Mucosa of descending colon (tissue), 3 donors: ENCODE measurements around the gene NLGN4X. TPM values are rescaled to one million over a fixed set of nuclear protein-coding genes. Genes with fewer than 3 reads are reported as not detected.

Experiments
- ATAC-seq: fragments of 200-7000 bp; cut with Tn5 transposase; one replicate; pipeline ENCODE4 v1.9.1; 2020; ENCODE audit warnings: mild to moderate bottlenecking, moderate library complexity
- DNase-seq, 3 donors: peaks; one replicate each; pipeline ENCODE4 v3.0.0-alpha.2; 2020
- H3K36me3 ChIP-seq: fragments of 200-600 bp; one replicate; pipeline ENCODE4 v1.8.0; 2021; ENCODE audit warnings: low read depth, mild to moderate bottlenecking
- H3K4me1 ChIP-seq: fragments of 200-600 bp; one replicate; pipeline ENCODE4 v1.8.0; 2021; ENCODE audit warnings: low read depth, mild to moderate bottlenecking
- H3K4me3 ChIP-seq: fragments of 200-600 bp; one replicate; pipeline ENCODE4 v1.8.0; 2021; ENCODE audit warnings: mild to moderate bottlenecking
- H3K9me3 ChIP-seq: fragments of 200-600 bp; one replicate; pipeline ENCODE4 v1.8.0; 2021; ENCODE audit warnings: mild to moderate bottlenecking
- CTCF ChIP-seq: fragments of 200-600 bp; IDR thresholded peaks from one replicate; pipeline ENCODE4 v1.8.0; 2022; ENCODE audit warnings: antibody characterized with exemption, mild to moderate bottlenecking
- intact Hi-C, 2 donors: fragments of 100-400 bp; cut with DNase I in 1 of 2; cut with micrococcal nuclease in 1 of 2; formaldehyde crosslinking; loops; one replicate each; pipeline versions ENCODE4 v1.11.0 to v1.11.1; 2022; cut with DNase I, micrococcal nuclease
- total RNA-seq, 3 donors: library from RNA; stranded (reverse); fragmentation: NEBNext Ultra II Directional in 2 of 3; extraction: Animal tissue kit (Norgen Biotek cat#: 25700) in 2 of 3; gene quantifications; one replicate each; pipeline versions ENCODE4 v1.2.1 to v1.2.4, GENCODE V29; 2021 to 2023
- donor health status: DM: no; HTN: no; CAD: no; lungs with moderate emphysema.
- donor health status: DM: no; HTN: no; CAD: no.
- donor health status: DM: no; HTN: yes; CAD: no.

Gene NLGN4X
- total RNA-seq, 3 donors from 2014 or later: 0.93 to 6.2 (median 1.1) TPM

- no peaks in the 10 kb centered on the region for H3K36me3 ChIP-seq
- no peaks in the 10 kb centered on the region for H3K9me3 ChIP-seq
- no peak overlapping the region for H3K4me3 ChIP-seq
- intact Hi-C loops: no loop called here
- TF ChIP-seq CTCF: no peak
- no peaks in the 10 kb centered on the region for H3K4me1 ChIP-seq
- DNase-seq: no peak
- no peak for ATAC-seq
Observed at GRCh38 chrX:6026429-6026828, 202.2 kb downstream of the NLGN4X start.

- no peak for DNase-seq
Observed at GRCh38 chrX:6024204-6024603, 204.5 kb downstream of the NLGN4X start.

GRCh38 chrX:6021316-6022091 is 207.2 kb downstream of the NLGN4X start:
- no peaks in the 10 kb centered on the region for H3K4me1 ChIP-seq
- no peak overlapping the region for H3K4me3 ChIP-seq
- no peaks in the 10 kb centered on the region for H3K9me3 ChIP-seq
- no peak for TF ChIP-seq CTCF
- ATAC-seq: peak; percentile 15
- DNase-seq: peak in 1 of 3 donors; percentile 50
- intact Hi-C loops: no loop called here
- no peaks in the 10 kb centered on the region for H3K36me3 ChIP-seq

More at GRCh38 chrX:6024204-6024603, 204.5 kb downstream of the NLGN4X start:
- Histone ChIP-seq H3K4me1 (no peaks in the 10 kb centered on the region), H3K9me3 (no peaks in the 10 kb centered on the region), H3K4me3 (no peak overlapping the region), H3K36me3 (no peaks in the 10 kb centered on the region)
- ATAC-seq: no peak
- no peak for TF ChIP-seq CTCF
- intact Hi-C loops: no loop called here

GRCh38 chrX:6019076-6019475 is 209.6 kb downstream of the NLGN4X start:
- ATAC-seq (no peak), DNase-seq (no peak)
- H3K4me3 ChIP-seq: no peak overlapping the region
- intact Hi-C loops: no loop called here
- no peaks in the 10 kb centered on the region for H3K36me3 ChIP-seq
- TF ChIP-seq CTCF: no peak
- H3K4me1 ChIP-seq: no peaks in the 10 kb centered on the region
- no peaks in the 10 kb centered on the region for H3K9me3 ChIP-seq

GRCh38 chrX:6015423-6015822 is 213.2 kb downstream of the NLGN4X start:
- DNase-seq (no peak), ATAC-seq (no peak)
- intact Hi-C loops: no loop called here
- no peaks in the 10 kb centered on the region for H3K36me3 ChIP-seq
- H3K4me1 ChIP-seq: no peaks in the 10 kb centered on the region
- H3K4me3 ChIP-seq: no peak overlapping the region
- no peak for TF ChIP-seq CTCF
- no peaks in the 10 kb centered on the region for H3K9me3 ChIP-seq
